Prostate gland (tissue), 2 donors: ENCODE measurements around the gene SYNC.

Source experiments
- POLR2A ChIP-seq: fragments of 450-650 bp; IDR thresholded peaks from one replicate; pipeline ENCODE4 v1.6.1; 2016; ENCODE audit warnings: antibody characterized with exemption, mild to moderate bottlenecking
- POLR2AphosphoS5 ChIP-seq: sonication (generic); formaldehyde crosslinking; IDR thresholded peaks from one replicate; pipeline ENCODE4 v1.6.1; 2017; ENCODE audit warnings: antibody characterized with exemption
- TF ChIP-seq, protein P1 (sequence below), 4 experiments: fragments of 200-600 bp in 2 of 4; fragments of 450-650 bp in 2 of 4; sonication (generic) in 2 of 4; IDR thresholded peaks; 1 replicate in 3 of 4; 2 replicates in 1 of 4; pipeline ENCODE4 v1.5.1; 2016 to 2019; ENCODE audit warnings: antibody characterized with exemption in 4 of 4, mild to moderate bottlenecking in 2 of 4, moderate library complexity in 2 of 4

GRCh38 chr1:32651461-32652073, 51.0 kb downstream of the SYNC start:
- no peak for TF ChIP-seq POLR2A
- no peak for TF ChIP-seq POLR2AphosphoS5
- TF ChIP-seq, protein P1, sequence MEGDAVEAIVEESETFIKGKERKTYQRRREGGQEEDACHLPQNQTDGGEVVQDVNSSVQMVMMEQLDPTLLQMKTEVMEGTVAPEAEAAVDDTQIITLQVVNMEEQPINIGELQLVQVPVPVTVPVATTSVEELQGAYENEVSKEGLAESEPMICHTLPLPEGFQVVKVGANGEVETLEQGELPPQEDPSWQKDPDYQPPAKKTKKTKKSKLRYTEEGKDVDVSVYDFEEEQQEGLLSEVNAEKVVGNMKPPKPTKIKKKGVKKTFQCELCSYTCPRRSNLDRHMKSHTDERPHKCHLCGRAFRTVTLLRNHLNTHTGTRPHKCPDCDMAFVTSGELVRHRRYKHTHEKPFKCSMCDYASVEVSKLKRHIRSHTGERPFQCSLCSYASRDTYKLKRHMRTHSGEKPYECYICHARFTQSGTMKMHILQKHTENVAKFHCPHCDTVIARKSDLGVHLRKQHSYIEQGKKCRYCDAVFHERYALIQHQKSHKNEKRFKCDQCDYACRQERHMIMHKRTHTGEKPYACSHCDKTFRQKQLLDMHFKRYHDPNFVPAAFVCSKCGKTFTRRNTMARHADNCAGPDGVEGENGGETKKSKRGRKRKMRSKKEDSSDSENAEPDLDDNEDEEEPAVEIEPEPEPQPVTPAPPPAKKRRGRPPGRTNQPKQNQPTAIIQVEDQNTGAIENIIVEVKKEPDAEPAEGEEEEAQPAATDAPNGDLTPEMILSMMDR (IDR thresholded peaks at IDR 0.05), result no peak
